GM19438 (cell line): ENCODE results near the gene SYCE3.
A peak's percentile ranks its signal among the peaks of the same experiment; 100 is the strongest.
"Not testable (repeated sequence)": the region's sequence is repeated elsewhere in the genome, so short reads cannot be mapped to it uniquely, and the experiment has no call there.

ENCODE experiments used
- ATAC-seq: cut with Tn5 transposase; IDR thresholded peaks from one replicate; pipeline ENCODE4 v1.9.1; 2021; ENCODE audit warnings: low read depth; ENCODE audit not compliant: unreplicated experiment

The SYCE3 gene

GRCh38 chr22:50522806-50523438 is 39.8 kb downstream of the SYCE3 start:
- ATAC-seq: no peak

- no peak for ATAC-seq
Observed at GRCh38 chr22:50522208-50522805, 40.4 kb downstream of the SYCE3 start.

GRCh38 chr22:50521710-50522109 is 41.0 kb downstream of the SYCE3 start:
- no peak for ATAC-seq

GRCh38 chr22:50520826-50521453 is 41.8 kb downstream of the SYCE3 start:
- ATAC-seq: no peak

GRCh38 chr22:50520184-50520583 is 42.5 kb downstream of the SYCE3 start:
- not testable (repeated sequence) for ATAC-seq

GRCh38 chr22:50519151-50519550 is 43.6 kb downstream of the SYCE3 start:
- ATAC-seq: no peak

- ATAC-seq: no peak
Observed at GRCh38 chr22:50518606-50519005, 44.1 kb downstream of the SYCE3 start.

- no peak for ATAC-seq
Observed at GRCh38 chr22:50517495-50518260, 45.0 kb downstream of the SYCE3 start.

- no peak for ATAC-seq
Observed at GRCh38 chr22:50516891-50517290, 45.8 kb downstream of the SYCE3 start.

GRCh38 chr22:50516068-50516467 is 46.7 kb downstream of the SYCE3 start:
- no peak for ATAC-seq

GRCh38 chr22:50513175-50513574 is 49.5 kb downstream of the SYCE3 start:
- no peak for ATAC-seq

GRCh38 chr22:50508897-50509296 is 53.8 kb downstream of the SYCE3 start:
- ATAC-seq: no peak

GRCh38 chr22:50507991-50508884 is 54.5 kb downstream of the SYCE3 start, which contains the start of gene NCAPH2:
NCAPH2 (plus strand) TSS chr22:50508224; CDS start chr22:50508338, 114 bp downstream.
- ATAC-seq: peak; percentile 55

GRCh38 chr22:50507421-50507990 is 55.2 kb downstream of the SYCE3 start, which contains the start of gene LMF2:
LMF2 (minus strand) TSS chr22:50507702; CDS start chr22:50507675, 27 bp downstream.
- ATAC-seq: peak; percentile 56

GRCh38 chr22:50506611-50507420 is 55.9 kb downstream of the SYCE3 start:
- ATAC-seq: peak; percentile 11

- no peak for ATAC-seq
Observed at GRCh38 chr22:50505776-50506610, 56.7 kb downstream of the SYCE3 start.

- no peak for ATAC-seq
Observed at GRCh38 chr22:50505276-50505775, 57.4 kb downstream of the SYCE3 start.
